VCaP (cell line): ENCODE results near the gene MRPL48.

Experiments
- H3K27ac ChIP-seq: fragments of 450-650 bp; 2 replicates; pipeline ENCODE4 v1.5.1; 2017
- TF ChIP-seq, protein P1 (sequence below): fragments of 450-650 bp; conservative IDR thresholded peaks from 2 replicates; pipeline ENCODE4 v1.5.1; 2017; ENCODE audit warnings: mild to moderate bottlenecking, moderate library complexity

Gene MRPL48

DNA sequence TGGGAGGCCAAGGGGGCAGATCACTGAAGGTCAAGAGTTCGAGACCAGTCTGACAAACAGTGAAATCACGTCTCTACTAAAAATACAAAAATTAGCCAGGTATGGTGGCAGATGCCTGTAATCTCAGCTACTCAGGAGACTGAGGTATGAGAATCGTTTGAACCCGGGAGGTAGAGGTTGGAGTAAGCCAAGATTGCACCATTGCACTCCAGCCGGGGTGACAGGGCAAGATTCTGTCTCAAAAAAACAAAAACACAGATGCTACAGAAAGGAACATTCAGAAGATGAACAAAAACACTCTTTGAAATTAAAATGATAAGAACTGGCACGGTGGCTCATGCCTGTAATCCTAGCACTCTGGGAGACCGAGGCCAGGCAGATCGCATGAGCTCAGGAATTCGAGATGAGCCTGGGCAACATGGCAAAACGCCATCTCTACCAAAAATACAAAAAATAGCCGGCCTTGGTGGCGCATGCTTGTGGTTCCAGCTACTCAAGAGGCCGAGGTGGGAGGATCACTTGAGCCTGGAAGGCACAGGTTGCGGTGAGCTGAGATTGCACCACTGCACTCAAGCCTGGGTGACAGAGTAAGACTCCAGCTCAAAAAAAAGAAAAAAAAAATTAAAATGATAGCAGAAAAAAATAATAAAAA lies 35.3 kb upstream of the MRPL48 start:
- TF ChIP-seq, protein P1, sequence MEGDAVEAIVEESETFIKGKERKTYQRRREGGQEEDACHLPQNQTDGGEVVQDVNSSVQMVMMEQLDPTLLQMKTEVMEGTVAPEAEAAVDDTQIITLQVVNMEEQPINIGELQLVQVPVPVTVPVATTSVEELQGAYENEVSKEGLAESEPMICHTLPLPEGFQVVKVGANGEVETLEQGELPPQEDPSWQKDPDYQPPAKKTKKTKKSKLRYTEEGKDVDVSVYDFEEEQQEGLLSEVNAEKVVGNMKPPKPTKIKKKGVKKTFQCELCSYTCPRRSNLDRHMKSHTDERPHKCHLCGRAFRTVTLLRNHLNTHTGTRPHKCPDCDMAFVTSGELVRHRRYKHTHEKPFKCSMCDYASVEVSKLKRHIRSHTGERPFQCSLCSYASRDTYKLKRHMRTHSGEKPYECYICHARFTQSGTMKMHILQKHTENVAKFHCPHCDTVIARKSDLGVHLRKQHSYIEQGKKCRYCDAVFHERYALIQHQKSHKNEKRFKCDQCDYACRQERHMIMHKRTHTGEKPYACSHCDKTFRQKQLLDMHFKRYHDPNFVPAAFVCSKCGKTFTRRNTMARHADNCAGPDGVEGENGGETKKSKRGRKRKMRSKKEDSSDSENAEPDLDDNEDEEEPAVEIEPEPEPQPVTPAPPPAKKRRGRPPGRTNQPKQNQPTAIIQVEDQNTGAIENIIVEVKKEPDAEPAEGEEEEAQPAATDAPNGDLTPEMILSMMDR: no peak
- no peak overlapping the region for H3K27ac ChIP-seq

DNA sequence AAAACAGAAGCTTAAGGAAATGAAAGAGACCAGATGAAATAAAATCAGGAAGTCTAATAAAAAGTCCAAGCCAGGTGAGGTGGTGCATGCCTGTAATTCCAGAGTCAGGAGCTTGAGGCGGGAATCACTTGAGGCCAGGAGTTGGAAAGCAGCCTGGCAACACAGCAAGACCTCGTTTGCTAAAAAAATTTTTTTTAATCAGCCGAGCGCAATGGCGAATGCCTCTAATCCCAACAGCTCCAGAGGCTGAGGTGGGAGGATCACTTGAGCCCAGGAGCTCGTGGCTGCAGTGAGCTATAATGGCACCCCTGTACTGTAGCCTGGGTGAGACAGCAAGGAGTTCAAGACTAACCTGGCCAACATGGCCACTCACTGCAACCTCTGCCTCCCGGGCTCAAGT lies 34.8 kb upstream of the MRPL48 start:
- TF ChIP-seq, protein P1: no peak

DNA sequence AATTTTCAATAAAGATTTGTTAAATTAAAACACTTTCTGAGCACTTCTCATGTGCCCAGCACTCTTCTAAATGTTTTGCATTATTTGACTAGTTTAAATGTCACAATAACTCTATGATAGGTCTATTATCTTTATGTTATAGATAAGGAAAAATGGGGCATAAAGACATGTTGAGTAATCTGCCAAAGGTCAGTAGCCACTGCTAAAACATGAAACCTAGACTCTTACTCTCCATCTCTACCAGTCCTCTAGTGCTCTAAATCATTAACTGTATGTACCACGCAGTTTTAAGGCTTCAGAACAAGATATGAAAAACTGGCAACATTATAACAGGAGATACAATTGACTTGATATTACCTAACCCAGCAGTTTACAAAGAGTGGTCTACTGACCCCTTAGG lies 33.7 kb upstream of the MRPL48 start:
- H3K27ac ChIP-seq: no peak overlapping the region
- TF ChIP-seq, protein P1: no peak

More for the DNA sequence above, 34.8 kb upstream of the MRPL48 start:
- no peak overlapping the region for H3K27ac ChIP-seq

DNA sequence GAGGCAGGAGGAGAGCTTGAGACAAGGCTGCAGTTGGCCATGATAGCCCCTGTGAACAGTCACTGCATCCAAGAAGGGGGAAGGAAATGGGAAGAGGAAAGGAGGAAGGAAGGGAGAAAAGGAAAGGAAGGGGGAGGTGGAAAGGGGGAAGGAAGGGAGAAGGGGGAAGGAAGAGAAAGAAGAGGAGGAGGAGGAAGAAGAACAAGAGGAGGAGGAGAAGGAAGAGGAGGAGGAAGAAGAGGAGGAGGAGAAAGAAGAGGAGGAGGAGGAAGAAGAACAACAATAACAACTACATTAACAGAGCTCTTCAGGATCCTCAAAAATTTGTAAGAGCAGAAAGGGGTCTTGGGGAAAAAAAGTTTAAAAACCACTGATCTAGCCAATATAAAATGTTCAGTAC lies 32.0 kb upstream of the MRPL48 start:
- H3K27ac ChIP-seq: no peak overlapping the region
- TF ChIP-seq, protein P1: no peak

DNA sequence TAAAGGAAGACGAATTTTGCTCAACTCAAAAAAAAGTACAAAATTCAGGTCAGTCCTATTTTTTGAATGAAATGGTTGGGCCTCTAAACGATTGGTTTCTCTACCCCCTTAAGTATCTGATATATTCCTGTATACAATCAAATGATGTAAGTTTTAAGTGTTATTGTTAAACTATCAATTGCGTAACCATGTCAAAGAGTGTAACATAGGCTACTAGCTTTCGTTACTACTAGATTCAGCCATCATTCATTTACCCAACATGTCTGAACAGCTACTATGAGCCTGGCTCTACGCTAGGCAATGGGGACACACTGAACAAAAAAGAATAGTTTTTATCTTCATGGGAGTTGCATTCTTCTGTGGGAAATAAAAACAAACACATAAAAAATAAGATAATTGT lies 30.1 kb upstream of the MRPL48 start:
- TF ChIP-seq, protein P1: no peak

DNA sequence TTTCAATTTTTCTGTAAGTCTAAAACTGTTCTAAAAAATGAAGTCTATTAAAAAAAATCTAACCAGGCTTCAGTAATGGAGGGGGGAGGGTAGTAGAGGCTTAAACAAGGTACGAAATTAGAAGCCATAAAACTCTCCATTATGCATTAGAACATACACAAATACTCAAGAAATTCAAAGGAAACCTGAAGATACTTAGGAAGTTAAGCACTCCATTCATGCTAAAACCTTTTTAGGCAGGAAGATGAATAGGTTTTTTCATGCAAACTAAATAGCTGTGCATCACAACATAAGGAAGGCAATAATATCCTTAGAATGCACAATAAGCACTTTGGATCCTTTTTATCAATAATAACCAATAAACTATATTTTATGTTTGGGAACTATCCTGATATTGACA lies 29.2 kb upstream of the MRPL48 start:
- H3K27ac ChIP-seq: no peak overlapping the region; the same call in 1 of the 2 replicates
- TF ChIP-seq, protein P1: no peak

More for the DNA sequence above, 30.1 kb upstream of the MRPL48 start:
- no peak overlapping the region for H3K27ac ChIP-seq

DNA sequence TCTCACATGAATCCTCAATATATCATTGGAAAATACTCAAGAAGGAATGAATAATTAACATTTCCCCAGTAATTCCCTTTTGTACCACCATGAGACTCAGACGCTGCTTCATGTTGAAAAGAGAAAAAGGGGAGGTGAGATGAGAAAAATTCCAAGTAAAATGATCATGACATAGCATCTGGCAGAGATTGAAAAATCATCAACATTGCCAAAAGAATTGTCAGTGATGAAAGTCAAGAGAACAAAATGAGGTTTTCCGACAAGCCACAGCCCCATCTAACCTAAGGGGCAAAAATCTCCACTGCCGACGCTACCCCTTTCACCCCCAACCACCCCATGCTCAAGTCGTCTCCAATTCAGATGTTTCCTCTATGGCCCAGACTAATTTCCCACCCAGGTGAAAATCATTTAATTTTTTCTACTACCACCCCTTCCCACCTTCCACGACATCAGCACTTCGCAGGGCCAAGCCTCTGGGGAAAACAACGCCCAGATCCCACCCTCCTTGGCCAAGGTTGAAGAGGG lies 28.0 kb upstream of the MRPL48 start:
- TF ChIP-seq, protein P1: peak; percentile 11; the same call in 1 of the 2 replicates
- H3K27ac ChIP-seq: peak overlapping the region; percentile 97
